ENCODE data around the gene DCLK1.

DNA sequence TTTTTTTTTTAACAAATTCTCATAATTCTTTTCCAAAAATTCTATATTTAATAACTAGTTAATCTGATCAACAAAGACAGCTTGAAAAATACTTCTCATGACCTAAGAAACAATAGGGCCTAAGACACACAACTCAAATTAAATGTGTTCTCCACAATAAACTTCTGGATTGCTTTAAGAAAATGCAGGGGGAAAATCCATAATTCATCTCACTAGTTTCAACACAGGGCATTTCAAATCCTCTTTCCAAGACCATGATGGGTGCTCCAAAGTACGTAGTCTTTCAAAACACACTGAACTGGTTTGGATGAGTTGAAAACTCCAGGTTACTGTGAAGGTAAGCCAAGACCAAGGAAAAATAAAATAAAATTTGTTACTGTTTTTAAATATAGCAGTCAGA lies 62.6 kb downstream of the DCLK1 start:
- TF ChIP-seq, protein P1, sequence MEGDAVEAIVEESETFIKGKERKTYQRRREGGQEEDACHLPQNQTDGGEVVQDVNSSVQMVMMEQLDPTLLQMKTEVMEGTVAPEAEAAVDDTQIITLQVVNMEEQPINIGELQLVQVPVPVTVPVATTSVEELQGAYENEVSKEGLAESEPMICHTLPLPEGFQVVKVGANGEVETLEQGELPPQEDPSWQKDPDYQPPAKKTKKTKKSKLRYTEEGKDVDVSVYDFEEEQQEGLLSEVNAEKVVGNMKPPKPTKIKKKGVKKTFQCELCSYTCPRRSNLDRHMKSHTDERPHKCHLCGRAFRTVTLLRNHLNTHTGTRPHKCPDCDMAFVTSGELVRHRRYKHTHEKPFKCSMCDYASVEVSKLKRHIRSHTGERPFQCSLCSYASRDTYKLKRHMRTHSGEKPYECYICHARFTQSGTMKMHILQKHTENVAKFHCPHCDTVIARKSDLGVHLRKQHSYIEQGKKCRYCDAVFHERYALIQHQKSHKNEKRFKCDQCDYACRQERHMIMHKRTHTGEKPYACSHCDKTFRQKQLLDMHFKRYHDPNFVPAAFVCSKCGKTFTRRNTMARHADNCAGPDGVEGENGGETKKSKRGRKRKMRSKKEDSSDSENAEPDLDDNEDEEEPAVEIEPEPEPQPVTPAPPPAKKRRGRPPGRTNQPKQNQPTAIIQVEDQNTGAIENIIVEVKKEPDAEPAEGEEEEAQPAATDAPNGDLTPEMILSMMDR (IDR thresholded peaks at IDR 0.05): no peak
- TF ChIP-seq POLR2A (IDR thresholded peaks at IDR 0.05): no peak
